NCI-H1105 treated with DMSO at 0.1 percent for 48 hours (cell line): ENCODE measurements around the gene USP51.
"Not testable (repeated sequence)": the region's sequence is repeated elsewhere in the genome, so short reads cannot be mapped to it uniquely, and the experiment has no call there.

Experiments used
- DNase-seq: peaks from one replicate; lab custom pipeline; 2025; lab: John Stamatoyannopoulos, UW

Gene USP51

DNA sequence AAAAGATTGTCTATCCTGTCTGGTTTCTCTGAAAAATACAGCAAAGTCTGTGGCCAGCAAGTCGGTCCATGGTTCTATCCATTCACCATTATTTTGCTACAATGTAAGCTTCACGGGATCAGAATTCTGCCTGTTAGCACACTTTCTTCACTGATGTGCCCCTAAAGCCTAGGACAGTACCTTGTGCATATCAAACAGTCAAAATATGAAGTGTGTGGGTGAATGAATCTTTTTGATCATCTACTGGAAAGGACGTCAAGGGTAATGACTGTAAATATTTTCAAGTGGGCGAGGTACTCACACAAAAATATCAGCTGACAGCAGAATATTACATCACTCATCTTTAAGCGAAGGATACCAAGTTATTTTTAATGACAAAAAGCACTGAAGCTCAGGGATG lies 24.5 kb downstream of the USP51 start:
- not testable (repeated sequence) for DNase-seq

DNA sequence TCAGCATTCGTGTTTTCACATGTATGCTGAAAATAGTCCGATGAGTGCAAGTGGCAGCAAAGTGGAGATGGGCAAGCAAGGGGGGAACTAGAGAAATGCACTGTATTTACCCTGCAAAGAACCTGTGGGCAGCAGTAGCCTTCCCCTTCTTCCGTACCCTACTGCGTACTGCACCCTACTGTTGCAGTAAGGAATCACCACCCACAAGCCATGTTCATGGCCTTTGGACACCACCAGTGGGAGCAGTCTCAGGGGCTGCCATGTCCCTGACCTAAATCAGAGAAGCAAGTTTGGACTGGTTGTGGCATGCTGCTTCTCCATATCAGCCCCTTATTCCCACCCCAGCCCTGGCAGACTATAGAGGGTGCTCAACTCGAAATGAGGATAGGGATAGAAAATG lies 25.6 kb downstream of the USP51 start:
- not testable (repeated sequence) for DNase-seq

DNA sequence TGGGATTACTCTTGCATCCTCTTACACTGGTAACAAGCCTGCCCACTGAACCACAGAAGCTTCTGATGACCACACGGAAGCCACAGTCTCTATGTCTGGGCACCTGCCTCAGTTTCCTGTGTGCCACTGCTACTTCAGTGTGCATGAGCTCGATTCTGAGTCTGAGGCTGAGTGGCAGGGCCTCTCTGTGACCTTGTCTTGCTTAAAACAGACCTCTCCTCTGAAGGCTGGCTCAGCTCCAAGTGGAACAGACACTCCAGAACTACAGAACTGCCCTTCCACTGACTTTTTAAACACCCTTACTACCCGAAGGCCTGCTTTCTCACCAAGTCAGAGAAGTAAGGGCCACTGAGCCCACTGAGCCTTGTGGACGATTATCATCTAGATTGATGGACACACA lies 29.7 kb downstream of the USP51 start:
- DNase-seq = not testable (repeated sequence)

DNA sequence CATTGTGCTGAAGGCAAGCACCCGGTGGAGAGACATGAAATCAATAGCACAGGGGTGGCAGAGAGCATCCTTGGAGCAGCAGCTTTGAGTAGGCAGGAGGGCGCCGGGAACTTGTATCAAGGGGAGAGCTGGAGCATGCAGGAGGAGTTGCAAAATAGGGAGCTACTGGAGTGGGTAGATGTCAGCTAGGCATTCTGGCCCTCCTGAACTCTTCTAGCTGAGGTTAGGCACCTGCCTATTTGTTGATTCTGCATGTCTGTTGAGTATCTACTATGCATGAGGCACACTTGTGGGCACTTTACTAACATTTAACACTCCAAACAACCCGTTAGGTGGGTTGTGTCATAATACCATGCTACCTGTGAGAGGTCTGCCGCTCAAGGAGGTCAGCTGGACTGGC lies 30.2 kb downstream of the USP51 start:
- not testable (repeated sequence) for DNase-seq

DNA sequence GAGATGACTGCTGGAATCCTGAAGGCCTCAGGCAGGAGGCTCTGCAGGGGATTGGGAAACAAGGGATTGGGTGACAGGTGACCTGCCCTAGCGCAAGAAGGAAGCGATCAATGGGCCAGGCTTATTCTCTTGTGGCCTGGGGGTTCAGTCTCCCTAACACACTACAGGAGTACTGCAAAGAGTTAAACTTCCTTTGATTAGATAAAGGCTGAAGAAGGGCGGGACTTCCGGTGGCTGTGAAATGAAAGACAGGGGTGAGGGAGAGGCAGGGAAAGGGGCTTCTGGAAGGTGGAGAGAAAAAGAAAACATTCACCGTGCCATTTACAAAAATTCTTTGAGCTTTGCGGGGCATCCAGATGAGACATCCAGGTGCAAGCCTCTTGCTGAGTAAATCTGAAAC lies 33.9 kb downstream of the USP51 start:
- not testable (repeated sequence) for DNase-seq

DNA sequence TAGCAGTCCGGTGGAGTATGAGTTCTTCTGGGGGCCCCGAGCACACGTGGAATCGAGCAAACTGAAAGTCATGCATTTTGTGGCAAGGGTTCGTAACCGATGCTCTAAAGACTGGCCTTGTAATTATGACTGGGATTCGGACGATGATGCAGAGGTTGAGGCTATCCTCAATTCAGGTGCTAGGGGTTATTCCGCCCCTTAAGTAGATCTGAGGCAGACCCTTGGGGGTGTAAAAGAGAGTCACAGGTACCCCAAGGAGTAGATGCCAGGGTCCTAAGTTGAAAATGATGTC lies 36.9 kb downstream of the USP51 start:
- DNase-seq = no peak

DNA sequence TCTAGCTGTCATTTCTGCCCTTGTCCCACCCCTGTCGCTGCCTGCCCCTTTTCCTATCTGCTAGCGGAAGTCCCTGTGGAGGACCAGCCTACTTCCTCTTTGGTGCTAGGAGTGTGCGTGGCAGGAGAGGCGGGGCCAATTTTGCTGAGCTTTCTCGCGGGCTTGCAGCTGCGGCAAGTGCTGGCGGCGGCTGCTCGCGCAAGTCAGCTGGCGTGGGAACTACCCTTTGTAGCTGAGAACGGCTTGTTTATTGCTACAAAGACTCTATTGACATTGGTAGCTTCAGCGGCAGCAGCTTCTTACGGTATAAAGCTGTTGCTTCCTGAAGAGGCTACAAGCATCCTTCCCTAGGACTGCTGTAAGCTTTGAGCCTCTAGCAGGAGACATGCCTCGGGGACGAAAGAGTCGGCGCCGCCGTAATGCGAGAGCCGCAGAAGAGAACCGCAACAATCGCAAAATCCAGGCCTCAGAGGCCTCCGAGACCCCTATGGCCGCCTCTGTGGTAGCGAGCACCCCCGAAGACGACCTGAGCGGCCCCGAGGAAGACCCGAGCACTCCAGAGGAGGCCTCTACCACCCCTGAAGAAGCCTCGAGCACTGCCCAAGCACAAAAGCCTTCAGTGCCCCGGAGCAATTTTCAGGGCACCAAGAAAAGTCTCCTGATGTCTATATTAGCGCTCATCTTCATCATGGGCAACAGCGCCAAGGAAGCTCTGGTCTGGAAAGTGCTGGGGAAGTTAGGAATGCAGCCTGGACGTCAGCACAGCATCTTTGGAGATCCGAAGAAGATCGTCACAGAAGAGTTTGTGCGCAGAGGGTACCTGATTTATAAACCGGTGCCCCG lies 37.4 kb downstream of the USP51 start, which contains the start of gene MAGEH1:
TSS of gene MAGEH1 (plus strand) at position 138 of the 843 bp plus-strand sequence. CDS start at position 386, 248 bp downstream.
- peak; percentile 76 for DNase-seq

DNA sequence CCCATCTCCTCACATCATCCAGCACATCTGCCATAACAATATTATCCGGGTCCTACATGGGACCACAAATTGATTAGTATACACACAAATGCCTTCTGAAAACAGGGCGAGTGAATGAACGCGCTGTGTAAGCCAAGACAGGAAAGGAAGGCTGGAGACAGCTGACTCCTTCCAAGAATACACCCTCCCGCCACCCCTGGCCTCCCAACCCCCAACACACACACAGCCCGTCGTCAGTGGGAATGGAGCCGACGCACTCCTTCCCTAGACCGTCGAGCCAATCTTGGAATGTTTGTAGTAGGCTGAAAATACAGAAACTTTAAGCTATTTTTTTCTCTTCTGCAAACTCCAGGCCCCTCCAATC lies 38.0 kb downstream of the USP51 start:
- DNase-seq = no peak

DNA sequence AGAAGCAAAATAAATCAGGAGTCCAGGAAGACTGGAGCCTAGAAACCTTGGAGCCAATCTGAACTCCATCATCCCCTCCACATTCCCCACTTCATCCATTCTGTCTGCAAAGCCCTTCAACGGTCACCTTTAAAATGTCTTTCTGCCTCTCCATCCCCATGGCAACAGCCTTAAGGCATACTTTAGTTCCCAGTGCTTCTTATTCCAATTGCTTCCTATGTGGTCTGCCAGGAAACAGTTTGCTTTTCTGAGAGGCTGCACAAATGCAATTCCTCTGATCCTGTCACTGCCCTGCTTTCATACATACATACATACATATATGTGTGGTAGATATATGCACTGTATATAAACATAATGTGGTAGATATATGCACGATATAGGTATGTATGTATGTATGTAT lies 38.5 kb downstream of the USP51 start:
- DNase-seq = no peak

DNA sequence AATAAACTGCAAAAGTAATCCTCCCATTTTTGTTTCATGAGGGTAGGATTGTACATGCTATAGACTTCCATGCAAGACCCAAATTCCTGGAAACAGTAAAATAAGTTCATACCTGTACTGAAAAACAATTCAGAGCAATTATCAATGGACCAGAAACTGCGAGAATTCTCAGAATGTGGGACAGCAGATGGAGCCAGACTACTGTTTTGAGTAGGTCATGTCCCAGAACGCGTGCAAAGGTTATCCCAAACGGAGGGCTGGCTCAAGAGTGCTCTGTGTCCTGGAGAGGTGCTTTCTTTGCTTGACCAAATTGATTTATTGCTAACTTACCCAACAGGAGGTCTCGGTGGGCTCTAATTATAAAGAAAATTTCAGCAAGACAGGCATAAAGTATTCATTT lies 39.4 kb downstream of the USP51 start:
- DNase-seq = no peak

DNA sequence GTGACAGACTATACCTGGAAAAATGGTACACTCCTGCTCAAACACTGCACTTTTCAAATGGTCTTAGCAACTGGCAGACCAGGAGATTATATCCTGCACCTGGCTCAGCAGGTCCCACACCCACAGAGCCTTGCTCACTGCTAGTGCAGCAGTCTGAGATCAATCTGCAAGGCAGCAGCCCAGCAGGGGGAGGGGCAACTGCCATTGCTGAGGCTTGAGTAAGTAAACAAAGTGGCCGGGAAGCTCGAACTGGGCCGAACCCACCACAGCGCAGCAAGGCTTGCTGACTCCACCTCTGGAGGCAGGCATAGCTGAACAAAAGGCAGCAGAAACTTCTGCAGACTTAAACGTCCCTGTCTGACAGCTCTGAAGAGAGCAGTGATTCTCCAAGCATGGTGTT lies 46.2 kb downstream of the USP51 start:
- DNase-seq = not testable (repeated sequence)
